Renal cortical epithelial cell (primary cell): ENCODE data around the gene PMPCA. TPM values are rescaled to one million over a fixed set of nuclear protein-coding genes. Genes with fewer than 3 reads are reported as not detected.

Experiments
- DNase-seq: peaks from one replicate; pipeline ENCODE4 v3.0.0-alpha.2; 2011; ENCODE audit warnings: low read depth
- total RNA-seq: library from RNA; depleted of rRNA; stranded (reverse); fragments of >200 nt; gene quantifications from 2 replicates; pipeline ENCODE4 v1.2.3, GENCODE V29; 2014

PMPCA gene
- total RNA-seq, 1 donor from 2014 or later, result 45.8 TPM

- no peak for DNase-seq
Observed at GRCh38 chr9:136436055-136436634, 25.7 kb downstream of the PMPCA start.

DNA sequence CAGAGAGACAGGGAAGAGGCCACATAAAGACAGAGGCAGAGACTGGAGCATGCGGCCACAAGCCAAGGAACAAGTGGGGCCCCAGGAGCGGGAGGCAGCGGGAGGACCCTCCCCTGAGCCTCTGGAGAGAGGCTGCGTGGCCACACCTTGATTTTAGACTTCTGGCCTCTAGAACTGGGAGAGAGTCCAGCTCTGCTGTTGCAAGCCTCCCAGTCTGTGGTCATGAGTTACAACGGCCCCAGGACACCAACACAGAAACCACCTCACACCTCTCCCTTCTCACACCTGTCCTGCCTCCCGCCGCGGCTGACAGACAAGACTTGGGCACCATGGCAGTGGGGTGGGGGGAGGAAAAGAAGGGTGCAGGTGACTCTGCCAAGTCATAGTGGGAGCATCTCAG, 27.0 kb downstream of the PMPCA start:
- DNase-seq, result peak; percentile 18

DNA sequence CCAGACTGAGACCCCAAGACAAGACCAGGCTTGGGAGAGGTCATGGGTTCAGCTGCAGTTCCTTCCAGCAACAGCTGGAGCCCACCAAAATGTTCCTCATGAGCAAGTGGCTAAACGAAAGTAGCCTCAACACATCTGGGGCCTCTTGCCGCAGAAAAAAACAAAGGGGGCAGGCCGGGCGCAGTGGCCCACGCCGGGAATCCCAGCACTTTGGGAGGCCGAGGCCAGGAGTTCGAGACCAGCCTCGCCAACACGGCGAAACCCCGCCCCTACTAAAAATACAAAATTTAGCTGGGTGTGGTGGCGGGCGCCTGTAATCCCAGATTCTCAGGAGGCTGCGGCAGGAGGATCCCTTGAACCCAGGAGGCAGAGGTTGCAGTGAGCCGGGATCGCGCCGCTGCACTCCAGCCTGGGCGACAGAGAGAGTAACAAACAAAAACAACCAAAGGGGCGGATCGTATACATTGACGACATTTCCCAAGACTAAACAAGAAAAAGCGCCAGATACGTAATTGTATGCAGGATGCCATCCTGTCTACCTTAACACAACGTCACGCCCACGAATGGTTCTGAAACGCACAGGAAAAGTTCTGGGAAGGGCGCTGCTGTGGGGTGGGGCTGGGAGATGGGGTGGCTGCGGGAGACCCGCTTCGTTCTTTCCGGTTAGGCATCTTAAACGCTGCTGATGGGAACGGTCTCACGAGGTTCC, 27.5 kb downstream of the PMPCA start:
- peak; percentile 3 for DNase-seq

GRCh38 chr9:136438548-136439480, 28.4 kb downstream of the PMPCA start:
- no peak for DNase-seq

GRCh38 chr9:136439481-136440408, 29.3 kb downstream of the PMPCA start, which contains the start of gene INPP5E:
Gene INPP5E (minus strand): TSS chr9:136439845. CDS start chr9:136439419, 426 bp downstream.
- DNase-seq, result no peak

GRCh38 chr9:136441191-136441680, 30.8 kb downstream of the PMPCA start:
- DNase-seq, result no peak

GRCh38 chr9:136441681-136442245, 31.3 kb downstream of the PMPCA start:
- no peak for DNase-seq

DNA sequence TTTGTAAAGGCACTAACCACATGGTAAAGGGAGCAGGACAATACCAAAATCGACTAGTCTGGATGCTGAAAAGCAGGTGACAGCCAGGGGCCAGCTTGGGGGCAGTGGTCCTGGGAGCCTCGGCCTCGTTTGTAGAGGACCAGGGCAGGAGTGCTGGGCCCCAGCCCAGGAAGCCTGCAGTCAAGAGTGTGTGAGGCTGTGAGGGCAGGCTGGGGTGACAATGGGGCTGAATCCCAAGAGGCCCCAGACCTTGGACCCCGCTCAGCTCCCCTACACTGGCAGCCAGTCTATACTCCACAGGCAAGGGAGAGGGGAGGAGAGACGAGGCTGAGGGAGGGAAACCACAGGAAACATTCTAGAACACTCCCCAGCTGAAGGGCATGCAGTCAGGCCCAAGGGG, 31.8 kb downstream of the PMPCA start:
- DNase-seq, result no peak

GRCh38 chr9:136443087-136443486, 32.6 kb downstream of the PMPCA start:
- DNase-seq, result no peak

- DNase-seq, result no peak
Observed at GRCh38 chr9:136443687-136444086, 33.2 kb downstream of the PMPCA start.

GRCh38 chr9:136444102-136444501, 33.6 kb downstream of the PMPCA start:
- no peak for DNase-seq

DNA sequence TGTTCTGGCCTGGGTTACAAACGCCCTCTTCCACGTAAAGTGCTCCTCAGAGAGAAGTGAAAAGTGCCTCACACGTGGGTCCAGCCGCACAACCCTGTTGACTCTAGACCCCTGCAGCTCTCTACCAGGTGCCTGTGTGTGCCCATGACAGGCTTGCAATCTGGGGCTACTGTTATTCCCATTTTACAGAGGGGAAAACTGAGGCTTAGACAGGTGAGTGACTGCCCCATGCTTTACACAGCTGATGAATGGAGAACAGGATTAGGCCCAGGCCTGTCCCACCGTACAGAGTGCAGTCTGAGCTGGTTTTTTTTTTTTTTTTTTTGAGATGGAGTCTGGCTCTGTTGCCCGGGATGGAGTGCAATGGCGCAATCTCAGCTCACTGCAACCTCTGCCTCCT, 35.3 kb downstream of the PMPCA start:
- DNase-seq, result no peak

DNA sequence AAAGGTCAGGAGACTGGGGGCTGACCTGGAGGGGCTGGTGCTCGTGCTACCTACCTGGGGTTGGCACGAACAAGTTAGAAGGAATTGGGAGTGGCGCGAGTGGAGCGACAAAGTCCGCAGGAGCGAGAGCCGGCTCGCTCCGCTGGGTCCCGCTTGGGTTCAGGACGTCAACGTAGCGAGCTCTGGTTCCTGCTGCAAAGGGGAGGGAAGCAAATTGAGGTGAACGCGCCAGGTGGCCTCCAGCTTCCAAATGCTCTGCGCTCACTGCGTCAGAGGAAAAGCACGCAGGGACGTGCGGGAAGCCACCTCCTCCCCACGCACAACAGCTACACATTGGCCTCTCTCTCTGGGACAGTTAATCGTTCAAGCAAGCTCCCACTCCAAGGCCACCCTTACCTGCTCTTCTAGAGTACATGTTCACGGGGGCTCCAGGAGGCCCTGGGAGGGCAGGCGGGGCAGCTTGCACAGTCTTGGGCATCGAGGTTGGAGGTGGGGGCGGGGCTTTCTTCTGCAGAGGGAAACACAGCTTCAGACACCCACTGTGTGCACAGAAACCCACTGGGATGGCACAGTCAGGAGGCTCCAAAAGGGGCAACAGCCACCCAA, 36.8 kb downstream of the PMPCA start:
- DNase-seq, result no peak

- DNase-seq, result no peak
Observed at GRCh38 chr9:136448655-136449054, 38.2 kb downstream of the PMPCA start.

DNA sequence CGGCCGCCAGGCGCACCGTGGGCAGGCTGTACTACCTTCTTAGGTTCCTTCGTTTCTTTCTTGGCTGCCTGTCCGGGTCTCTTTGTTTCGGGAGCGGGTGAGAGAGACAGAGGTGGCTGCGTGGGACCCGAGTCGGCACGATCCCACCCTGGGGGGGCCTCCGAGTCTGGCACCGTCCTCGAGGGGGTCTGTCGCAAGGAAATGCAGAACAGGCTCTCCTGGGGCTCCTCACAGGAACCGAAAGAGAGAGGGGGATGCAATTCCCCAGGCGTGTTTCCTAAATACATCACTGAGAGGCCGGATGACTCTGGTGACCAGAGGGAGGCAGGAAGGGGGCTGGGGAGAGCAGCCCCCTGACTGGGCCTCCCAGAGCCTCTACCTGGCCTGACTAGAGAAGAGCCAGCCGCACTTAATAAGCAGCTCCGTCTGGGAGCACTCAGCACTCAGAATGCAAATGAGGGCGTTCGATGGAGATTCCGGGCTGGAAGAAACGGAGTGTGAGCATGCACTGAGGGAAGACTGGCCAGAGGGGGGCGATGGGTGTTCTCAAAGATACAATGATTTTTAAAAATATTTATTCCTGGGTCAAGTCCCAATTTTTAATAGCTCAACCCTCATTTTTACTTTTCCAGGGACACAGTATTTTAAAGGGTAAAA, 40.9 kb downstream of the PMPCA start:
- no peak for DNase-seq

GRCh38 chr9:136453326-136453725, 42.9 kb downstream of the PMPCA start:
- no peak for DNase-seq

DNA sequence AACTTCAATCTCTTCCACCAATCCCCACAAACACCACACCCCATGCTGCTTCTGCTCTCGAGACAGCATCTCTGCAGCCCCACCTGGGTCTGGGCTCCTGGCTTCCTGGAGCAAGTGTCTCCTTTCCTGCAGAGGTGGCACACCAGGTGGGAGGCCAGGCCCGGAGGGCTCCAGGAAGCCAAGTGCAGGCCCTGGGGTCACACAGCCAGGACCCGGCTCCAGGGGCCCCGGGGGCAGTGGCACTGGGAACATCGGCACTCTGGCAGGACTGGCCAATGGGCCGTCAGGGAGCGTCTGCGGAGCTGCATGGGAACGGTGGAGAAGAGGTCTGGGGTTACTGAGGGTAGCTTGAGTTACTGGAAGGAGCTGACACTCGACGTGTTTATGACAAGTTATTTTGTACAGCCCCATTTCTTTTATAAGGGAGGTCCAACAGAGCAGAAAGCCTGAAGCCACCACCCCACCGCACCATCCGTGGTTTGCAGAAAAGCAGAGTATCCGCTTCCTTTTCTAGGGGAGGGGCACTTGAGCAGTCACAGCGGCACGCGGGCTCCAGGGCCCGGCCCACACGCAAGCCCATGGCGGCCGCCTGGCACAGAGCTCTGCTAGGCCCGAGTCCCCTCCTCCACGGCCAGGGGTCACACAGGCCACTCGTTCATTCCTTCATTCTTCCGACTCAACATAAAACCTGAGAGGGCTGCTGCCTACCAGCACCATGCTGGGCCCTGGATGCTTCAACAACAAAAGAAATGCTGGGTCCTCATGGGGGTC, 43.8 kb downstream of the PMPCA start:
- DNase-seq, result no peak

- no peak for DNase-seq
Observed at GRCh38 chr9:136455043-136456002, 44.9 kb downstream of the PMPCA start.
